ENCODE results near the gene GREB1. TPM values are rescaled to one million over a fixed set of nuclear protein-coding genes. Genes with fewer than 3 reads are reported as not detected.

GREB1 gene
- total and polyA plus RNA-seq, 3 experiments from 2014 or later: 0.16 to 0.94 (median 0.55) TPM

- no peak overlapping the region for H3K4me3 Mint-ChIP-seq
- peak overlapping the region in 1 of 8 donors; percentile 28 for H3K27ac Mint-ChIP-seq
- no peak for DNase-seq
- no peaks in the 10 kb centered on the region for H3K36me3 ChIP-seq (ENCODE audit: insufficient read depth, low read length)
- peaks cover 31 to 71% of the 10 kb centered on the region in 2 donors for H3K27me3 Mint-ChIP-seq
- ChIA-PET CTCF (no interaction called here), POLR2A (interaction anchor here (0.7 kb wide), 1 partner anchor 12 kb away, joined by 4 read pairs; no protein-coding TSS in a partner anchor)
- H3K36me3 Mint-ChIP-seq: no peaks in the 10 kb centered on the region
- peaks cover 10% of the 10 kb centered on the region for H3K27me3 ChIP-seq (ENCODE audit: insufficient read depth, low read length, poor library complexity, severe bottlenecking)
- no peaks in the 10 kb centered on the region for H3K9me3 ChIP-seq (ENCODE audit: low read length)
- peaks cover 0 to 5% (median 5%) of the 10 kb centered on the region in 3 donors for H3K4me1 Mint-ChIP-seq
- no peak overlapping the region for H3K27ac ChIP-seq (ENCODE audit: low read depth, low read length)
- no peaks in the 10 kb centered on the region for H3K9me3 Mint-ChIP-seq
- H3K4me3 ChIP-seq (ENCODE audit: low read length): no peak overlapping the region
- H3K4me1 ChIP-seq (ENCODE audit: insufficient read depth, low read length): no peaks in the 10 kb centered on the region
Observed at GRCh38 chr2:11674983-11675382, 141.1 kb downstream of the GREB1 start.

- no peak overlapping the region for H3K27ac Mint-ChIP-seq
- Histone ChIP-seq H3K9me3 (ENCODE audit: low read length) (no peaks in the 10 kb centered on the region), H3K4me1 (ENCODE audit: insufficient read depth, low read length) (no peaks in the 10 kb centered on the region), H3K36me3 (ENCODE audit: insufficient read depth, low read length) (no peaks in the 10 kb centered on the region), H3K27ac (ENCODE audit: low read depth, low read length) (no peak overlapping the region), H3K4me3 (ENCODE audit: low read length) (no peak overlapping the region), H3K27me3 (ENCODE audit: insufficient read depth, low read length, poor library complexity, severe bottlenecking) (peaks cover 6% of the 10 kb centered on the region)
- no peak for DNase-seq
- H3K4me3 Mint-ChIP-seq: no peak overlapping the region
- ChIA-PET CTCF (no interaction called here), POLR2A (no interaction called here)
- peaks cover 30 to 70% of the 10 kb centered on the region in 2 donors for H3K27me3 Mint-ChIP-seq
- no peaks in the 10 kb centered on the region for H3K9me3 Mint-ChIP-seq
- peaks cover 0 to under 1% (median under 1%) of the 10 kb centered on the region in 3 donors for H3K4me1 Mint-ChIP-seq
- H3K36me3 Mint-ChIP-seq: no peaks in the 10 kb centered on the region
Observed at GRCh38 chr2:11675423-11676112, 141.7 kb downstream of the GREB1 start.

- Histone ChIP-seq H3K4me3 (ENCODE audit: low read length) (no peak overlapping the region), H3K9me3 (ENCODE audit: low read length) (no peaks in the 10 kb centered on the region), H3K27me3 (ENCODE audit: insufficient read depth, low read length, poor library complexity, severe bottlenecking) (no peaks in the 10 kb centered on the region), H3K4me1 (ENCODE audit: insufficient read depth, low read length) (no peaks in the 10 kb centered on the region), H3K36me3 (ENCODE audit: insufficient read depth, low read length) (no peaks in the 10 kb centered on the region), H3K27ac (ENCODE audit: low read depth, low read length) (no peak overlapping the region)
- no peaks in the 10 kb centered on the region for H3K36me3 Mint-ChIP-seq
- no peaks in the 10 kb centered on the region for H3K9me3 Mint-ChIP-seq
- H3K27me3 Mint-ChIP-seq: peaks cover 27 to 69% of the 10 kb centered on the region in 2 donors
- DNase-seq: no peak
- ChIA-PET CTCF (no interaction called here), POLR2A (no interaction called here)
- H3K4me3 Mint-ChIP-seq: peak overlapping the region in 1 of 7 donors; percentile 19
- no peaks in the 10 kb centered on the region for H3K4me1 Mint-ChIP-seq
- H3K27ac Mint-ChIP-seq: peak overlapping the region in 1 of 8 donors; percentile 80
Observed at GRCh38 chr2:11676640-11677039, 142.8 kb downstream of the GREB1 start.

GRCh38 chr2:11677136-11678055 is 143.6 kb downstream of the GREB1 start:
- no peak for DNase-seq
- H3K4me1 ChIP-seq (ENCODE audit: insufficient read depth, low read length): no peaks in the 10 kb centered on the region
- H3K27ac Mint-ChIP-seq: no peak overlapping the region
- H3K27me3 Mint-ChIP-seq: peaks cover 29 to 66% of the 10 kb centered on the region in 2 donors
- no peaks in the 10 kb centered on the region for H3K9me3 ChIP-seq (ENCODE audit: low read length)
- no peak overlapping the region for H3K27ac ChIP-seq (ENCODE audit: low read depth, low read length)
- no peaks in the 10 kb centered on the region for H3K36me3 Mint-ChIP-seq
- H3K9me3 Mint-ChIP-seq: no peaks in the 10 kb centered on the region
- no peaks in the 10 kb centered on the region for H3K36me3 ChIP-seq (ENCODE audit: insufficient read depth, low read length)
- H3K27me3 ChIP-seq (ENCODE audit: insufficient read depth, low read length, poor library complexity, severe bottlenecking): no peaks in the 10 kb centered on the region
- H3K4me3 ChIP-seq (ENCODE audit: low read length): no peak overlapping the region
- POLR2A ChIA-PET: no interaction called here
- CTCF ChIA-PET: interaction anchor here (0.5 kb wide), 1 partner anchor 10 kb away, joined by 3 read pairs; no protein-coding TSS in a partner anchor
- H3K4me1 Mint-ChIP-seq: peaks cover 1 to 4% (median 4%) of the 10 kb centered on the region in 3 donors
- no peak overlapping the region for H3K4me3 Mint-ChIP-seq

- CTCF ChIA-PET: no interaction called here
Observed at GRCh38 chr2:11678306-11678960, 144.6 kb downstream of the GREB1 start.

GRCh38 chr2:11679016-11679415 is 145.2 kb downstream of the GREB1 start:
- Histone ChIP-seq H3K9me3 (ENCODE audit: low read length) (no peaks in the 10 kb centered on the region), H3K4me1 (ENCODE audit: insufficient read depth, low read length) (no peaks in the 10 kb centered on the region), H3K36me3 (ENCODE audit: insufficient read depth, low read length) (no peaks in the 10 kb centered on the region), H3K27ac (ENCODE audit: low read depth, low read length) (no peak overlapping the region), H3K4me3 (ENCODE audit: low read length) (no peak overlapping the region), H3K27me3 (ENCODE audit: insufficient read depth, low read length, poor library complexity, severe bottlenecking) (no peaks in the 10 kb centered on the region)
- no peak overlapping the region for H3K4me3 Mint-ChIP-seq
- no peaks in the 10 kb centered on the region for H3K36me3 Mint-ChIP-seq
- peaks cover 33 to 57% of the 10 kb centered on the region in 2 donors for H3K27me3 Mint-ChIP-seq
- no peak for DNase-seq
- POLR2A ChIA-PET: no interaction called here
- peaks cover 1 to 6% (median 5%) of the 10 kb centered on the region in 3 donors for H3K4me1 Mint-ChIP-seq
- CTCF ChIA-PET: interaction anchor here (1.3 kb wide), 1 partner anchor 14 kb away, joined by 5 read pairs; no protein-coding TSS in a partner anchor
- no peaks in the 10 kb centered on the region for H3K9me3 Mint-ChIP-seq
- H3K27ac Mint-ChIP-seq: no peak overlapping the region

More at GRCh38 chr2:11678306-11678960, 144.6 kb downstream of the GREB1 start:
- H3K27ac Mint-ChIP-seq: no peak overlapping the region
- peaks cover 1 to 6% (median 5%) of the 10 kb centered on the region in 3 donors for H3K4me1 Mint-ChIP-seq
- Histone ChIP-seq H3K9me3 (ENCODE audit: low read length) (no peaks in the 10 kb centered on the region), H3K4me3 (ENCODE audit: low read length) (no peak overlapping the region), H3K4me1 (ENCODE audit: insufficient read depth, low read length) (no peaks in the 10 kb centered on the region), H3K27me3 (ENCODE audit: insufficient read depth, low read length, poor library complexity, severe bottlenecking) (no peaks in the 10 kb centered on the region), H3K36me3 (ENCODE audit: insufficient read depth, low read length) (no peaks in the 10 kb centered on the region), H3K27ac (ENCODE audit: low read depth, low read length) (no peak overlapping the region)
- no peak for DNase-seq
- H3K9me3 Mint-ChIP-seq: no peaks in the 10 kb centered on the region
- POLR2A ChIA-PET: no interaction called here
- H3K4me3 Mint-ChIP-seq: no peak overlapping the region
- H3K27me3 Mint-ChIP-seq: peaks cover 34 to 60% of the 10 kb centered on the region in 2 donors
- no peaks in the 10 kb centered on the region for H3K36me3 Mint-ChIP-seq

- peaks cover 27 to 51% of the 10 kb centered on the region in 2 donors for H3K27me3 Mint-ChIP-seq
- Histone ChIP-seq H3K4me3 (ENCODE audit: low read length) (no peak overlapping the region), H3K9me3 (ENCODE audit: low read length) (no peaks in the 10 kb centered on the region), H3K27ac (ENCODE audit: low read depth, low read length) (no peak overlapping the region), H3K27me3 (ENCODE audit: insufficient read depth, low read length, poor library complexity, severe bottlenecking) (no peaks in the 10 kb centered on the region), H3K4me1 (ENCODE audit: insufficient read depth, low read length) (no peaks in the 10 kb centered on the region), H3K36me3 (ENCODE audit: insufficient read depth, low read length) (no peaks in the 10 kb centered on the region)
- DNase-seq: no peak
- H3K9me3 Mint-ChIP-seq: no peaks in the 10 kb centered on the region
- no peaks in the 10 kb centered on the region for H3K36me3 Mint-ChIP-seq
- ChIA-PET POLR2A (interaction anchor here (0.5 kb wide), 1 partner anchor 555 kb away, joined by 4 read pairs; no protein-coding TSS in a partner anchor), CTCF (interaction anchor here (1.2 to 1.3 kb wide), 2 partner anchors 13 to 100 kb away, joined by 3 to 5 read pairs; no protein-coding TSS in a partner anchor)
- no peak overlapping the region for H3K4me3 Mint-ChIP-seq
- H3K27ac Mint-ChIP-seq: no peak overlapping the region
- H3K4me1 Mint-ChIP-seq: peaks cover 1 to 6% (median 5%) of the 10 kb centered on the region in 3 donors
Observed at GRCh38 chr2:11679486-11680181, 145.8 kb downstream of the GREB1 start.
